Keratinocyte (primary cell): ENCODE measurements around the gene VWA3A.

Experiments
- CTCF ChIP-seq, 3 experiments: IDR thresholded peaks in 1 of 3; conservative IDR thresholded peaks in 1 of 3; optimal IDR thresholded peaks in 1 of 3; 2 replicates in 2 of 3; 3 replicates in 1 of 3; pipeline versions ENCODE3 to v1.5.1; 2011; ENCODE audit warnings: low read length in 3 of 3, mild to moderate bottlenecking in 3 of 3, moderate library complexity in 2 of 3, control low read depth in 1 of 3, inconsistent platforms in 1 of 3; ENCODE audit not compliant: insufficient read depth in 2 of 3; ENCODE audit errors: extremely low read depth in 1 of 3
- EZH2 ChIP-seq: IDR thresholded peaks from one replicate; pipeline ENCODE4 v1.6.1; 2012; ENCODE audit warnings: inconsistent platforms, mild to moderate bottlenecking, low read length, moderate library complexity

DNA sequence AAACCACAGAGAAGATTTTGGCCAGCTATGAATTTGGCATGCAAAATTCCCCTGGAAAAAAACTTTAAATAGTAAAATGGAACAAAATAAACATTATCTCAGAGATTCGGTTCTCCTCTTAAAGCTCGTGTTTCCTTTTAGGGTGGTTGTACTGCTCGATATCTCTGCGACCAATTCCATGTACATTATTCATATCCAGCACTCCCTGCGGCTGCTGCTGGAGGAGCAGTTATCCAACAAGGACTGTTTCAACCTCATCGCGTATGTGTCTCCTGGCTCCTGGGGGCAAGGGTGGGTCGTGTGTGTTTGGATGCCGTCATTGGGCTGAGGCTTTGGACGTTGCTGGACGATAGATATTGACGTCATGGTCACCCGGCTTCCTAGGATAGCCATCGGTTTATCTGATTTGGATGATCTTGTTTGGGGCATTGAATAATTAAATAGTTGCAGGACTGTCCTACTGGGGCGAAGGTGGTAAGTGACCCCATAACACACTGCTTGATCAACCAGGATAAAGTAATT lies 33.8 kb downstream of the VWA3A start:
- TF ChIP-seq CTCF (optimal IDR thresholded peaks at IDR 0.05 in 1 of 3, IDR thresholded peaks at IDR 0.05 in 1 of 3, conservative IDR thresholded peaks at IDR 0.05 in 1 of 3; ENCODE audit: extremely low read depth in 1 of 3, insufficient read depth in 2 of 3, low read length in 3 of 3) (no peak), EZH2 (no peak)
